SH-SY5Y (cell line): ENCODE data around the gene IMPACT.

ENCODE experiments used
- GATA2 ChIP-seq: IDR thresholded peaks from 2 replicates; pipeline ENCODE4 v1.6.1; 2011; ENCODE audit warnings: mild to moderate bottlenecking, low read depth, low read length
- GATA3 ChIP-seq: IDR thresholded peaks from 2 replicates; pipeline ENCODE4 v1.6.1; 2011; ENCODE audit warnings: low read depth, mild to moderate bottlenecking, low read length, moderate library complexity

IMPACT gene

DNA sequence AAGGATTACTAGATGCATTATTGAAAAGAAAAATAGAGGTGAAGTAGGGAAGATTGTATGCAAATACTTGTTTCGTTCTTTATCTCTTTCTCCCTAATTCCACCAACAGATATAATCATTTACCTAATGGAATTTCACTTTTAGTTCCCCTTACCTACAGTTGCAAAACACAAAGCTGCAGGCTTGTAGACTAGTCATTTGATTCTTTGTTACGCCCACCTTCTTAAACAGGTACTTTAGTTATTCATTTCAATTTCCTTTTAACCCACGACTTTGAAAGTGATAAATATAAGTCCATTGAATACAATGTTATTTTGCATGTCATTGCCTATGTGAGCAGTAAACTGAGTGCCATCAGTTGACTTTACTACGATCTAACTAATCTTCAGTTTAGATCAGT lies 30.1 kb downstream of the IMPACT start:
- TF ChIP-seq GATA2 (no peak), GATA3 (no peak)

DNA sequence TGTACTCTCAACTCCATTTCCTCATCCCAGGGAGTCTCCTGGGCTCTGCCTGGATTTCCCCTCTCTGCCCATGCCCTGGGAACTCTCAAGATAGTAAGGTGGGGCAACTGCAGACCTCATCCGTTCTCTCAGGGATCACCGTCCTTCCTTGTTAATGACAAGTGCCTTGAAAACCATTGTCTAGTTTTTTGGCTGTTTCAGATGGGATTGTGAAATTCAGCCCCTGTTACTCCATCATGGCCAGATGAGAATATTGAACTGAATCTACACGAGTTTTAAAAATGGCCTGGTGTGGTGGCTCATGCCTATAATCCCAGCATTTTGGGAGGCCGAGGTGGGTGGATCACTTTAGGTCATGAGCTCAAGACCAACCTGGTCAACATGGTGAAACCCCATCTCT lies 33.3 kb downstream of the IMPACT start:
- no peak for TF ChIP-seq GATA3
- no peak for TF ChIP-seq GATA2

DNA sequence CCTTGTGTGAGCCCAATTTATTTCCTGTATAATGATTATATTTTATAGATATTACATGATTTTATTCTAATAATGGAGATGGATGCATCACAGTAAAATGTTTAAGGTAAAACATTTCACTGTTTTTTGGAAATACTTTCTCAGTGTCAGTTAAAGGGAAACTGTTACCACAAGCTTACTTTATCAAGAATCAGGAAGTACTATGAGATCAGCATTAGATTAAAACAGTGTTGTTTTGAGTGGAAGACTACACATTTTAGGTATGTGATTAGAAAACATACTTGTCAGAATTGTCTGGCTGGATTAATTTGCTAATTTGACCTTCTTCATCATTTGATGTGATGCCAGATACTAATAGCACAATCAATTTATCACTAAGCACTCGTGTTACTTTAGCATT lies 33.9 kb downstream of the IMPACT start, which contains the start of gene HRH4:
Gene HRH4, plus strand, starts transcription at position 250 of the 400 bp plus-strand sequence. Its CDS starts 92 bp downstream, at position 342.
- no peak for TF ChIP-seq GATA2
- no peak for TF ChIP-seq GATA3

DNA sequence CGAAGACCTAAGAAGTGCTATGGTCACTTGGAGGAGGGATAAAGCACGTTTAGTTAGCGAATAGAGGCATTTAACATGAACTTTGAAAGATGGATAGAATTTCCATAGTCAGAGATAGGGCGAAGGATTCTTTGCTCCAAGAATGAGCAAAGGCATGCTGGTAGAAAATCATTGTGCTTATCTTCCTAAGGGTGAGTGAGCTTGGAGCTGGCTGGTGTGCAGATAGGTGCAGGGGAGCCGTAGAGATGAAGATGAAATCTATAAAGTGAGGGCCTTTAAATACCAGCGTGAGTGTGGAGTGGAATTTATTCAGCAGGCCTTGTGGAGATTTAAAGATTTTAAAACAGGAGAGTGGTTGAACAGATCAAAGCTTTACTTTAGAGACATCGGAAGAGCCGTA lies 35.5 kb downstream of the IMPACT start:
- TF ChIP-seq GATA3 (no peak), GATA2 (no peak)

DNA sequence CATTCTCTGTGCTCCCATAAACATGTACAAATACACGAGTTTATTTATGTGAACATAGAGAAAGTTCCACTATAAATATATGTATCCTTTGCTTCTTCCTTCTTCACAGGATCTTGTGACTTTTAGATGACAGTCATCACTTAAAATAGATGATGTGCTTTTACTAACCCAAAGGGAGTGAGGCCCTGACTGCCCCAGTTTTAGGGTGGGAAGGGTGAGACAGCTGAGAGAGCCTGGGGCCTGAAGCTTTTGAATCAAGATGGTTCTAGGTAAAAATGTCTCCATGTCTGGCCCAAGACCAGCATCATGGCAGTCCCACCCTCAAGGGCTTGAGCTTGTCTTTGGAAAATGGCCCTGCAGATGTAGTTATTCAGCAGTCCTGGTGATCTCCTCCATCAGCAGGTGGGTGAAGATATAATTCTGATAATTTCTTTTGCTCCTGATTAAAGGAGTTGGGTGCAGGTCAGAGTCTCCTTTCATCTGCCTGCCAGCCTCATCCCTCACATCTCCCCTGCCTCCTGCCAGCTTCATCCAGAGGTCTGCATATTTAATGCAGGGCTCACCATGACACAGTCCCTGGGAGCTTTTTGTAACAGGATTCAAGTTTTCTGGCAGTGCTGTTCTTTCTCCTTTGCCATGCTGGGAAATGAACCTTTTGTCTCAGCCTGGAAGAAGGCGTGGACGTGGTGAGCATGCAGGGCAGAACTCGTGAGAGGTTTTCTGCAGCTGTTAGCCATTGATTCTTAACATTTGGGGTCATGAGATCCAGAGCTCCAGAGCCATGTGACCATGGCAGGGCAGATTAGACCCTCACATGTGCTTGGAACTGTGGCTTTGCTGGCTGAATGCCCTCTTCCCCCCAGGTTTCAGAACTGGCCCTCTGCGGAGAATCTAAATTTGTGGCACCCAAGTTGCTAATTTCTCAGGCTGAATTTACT lies 36.6 kb downstream of the IMPACT start:
- TF ChIP-seq GATA3 (no peak), GATA2 (no peak)

DNA sequence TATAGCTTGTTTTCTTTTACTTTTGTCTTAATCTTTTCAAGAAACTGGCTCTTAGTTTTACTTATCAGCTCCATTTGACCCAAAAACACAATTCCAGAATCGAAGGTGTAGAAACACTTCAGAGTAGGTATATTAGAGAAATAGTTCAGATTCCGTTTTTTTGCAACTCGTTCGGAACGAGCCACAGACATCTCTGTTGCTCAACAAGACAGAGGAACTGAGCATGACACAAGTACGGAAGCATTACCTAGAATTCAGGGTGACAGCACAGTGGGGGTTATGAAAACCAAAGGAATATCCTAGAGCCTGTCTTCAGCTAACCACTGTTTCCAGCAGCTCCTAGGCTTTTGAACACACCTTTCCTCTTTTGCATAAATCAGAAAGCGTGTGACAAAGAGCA lies 39.0 kb downstream of the IMPACT start:
- TF ChIP-seq GATA3 = no peak
- TF ChIP-seq GATA2 = no peak

DNA sequence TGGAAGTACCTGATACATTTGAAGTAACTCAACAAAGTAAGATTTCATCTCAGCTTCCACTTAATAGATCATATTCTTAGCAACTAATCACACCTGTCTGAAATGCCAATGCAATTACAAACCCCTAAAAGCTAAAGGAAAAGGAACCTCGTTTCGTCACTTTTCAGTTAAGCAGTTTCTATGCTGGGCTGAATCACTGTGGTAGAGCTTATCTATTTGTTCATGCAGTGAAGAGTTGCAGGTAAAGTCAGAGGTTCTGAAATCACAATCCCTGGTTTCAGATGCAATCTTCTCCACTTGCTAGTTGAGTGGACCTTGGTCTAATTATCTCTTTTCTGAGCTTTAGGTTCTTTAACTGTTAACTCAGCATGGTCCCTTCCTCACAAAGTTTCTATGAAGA lies 40.3 kb downstream of the IMPACT start:
- TF ChIP-seq GATA2 (no peak), GATA3 (no peak)

DNA sequence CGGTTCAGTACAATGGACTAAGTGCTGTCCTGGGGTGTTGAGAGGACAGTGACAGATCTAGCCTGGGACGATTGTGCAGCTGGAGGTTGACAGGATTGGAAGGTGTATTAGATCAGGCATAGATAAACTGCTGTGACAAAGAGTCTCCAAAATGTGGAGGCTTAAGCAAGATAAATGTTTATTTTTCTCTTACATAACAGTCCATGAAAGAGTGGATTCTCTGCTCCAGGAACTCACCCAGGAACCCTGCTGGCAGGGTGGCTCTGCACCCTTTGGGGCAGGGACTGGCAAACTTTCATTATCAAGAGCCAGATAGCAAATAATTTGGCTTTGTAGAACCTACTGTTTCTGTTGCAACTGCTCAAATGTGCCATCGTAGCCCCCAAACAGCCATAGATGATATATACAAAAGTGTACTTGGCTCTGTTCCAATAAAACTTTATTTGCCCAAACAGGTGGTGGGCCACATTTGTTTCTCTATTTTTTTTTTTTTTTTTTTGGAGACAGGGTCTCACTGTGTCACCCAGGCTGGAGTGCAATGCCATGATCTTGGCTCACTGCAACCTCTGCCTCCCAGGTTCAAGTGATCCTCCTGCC lies 43.6 kb downstream of the IMPACT start:
- TF ChIP-seq GATA2 = no peak
- TF ChIP-seq GATA3 = no peak

DNA sequence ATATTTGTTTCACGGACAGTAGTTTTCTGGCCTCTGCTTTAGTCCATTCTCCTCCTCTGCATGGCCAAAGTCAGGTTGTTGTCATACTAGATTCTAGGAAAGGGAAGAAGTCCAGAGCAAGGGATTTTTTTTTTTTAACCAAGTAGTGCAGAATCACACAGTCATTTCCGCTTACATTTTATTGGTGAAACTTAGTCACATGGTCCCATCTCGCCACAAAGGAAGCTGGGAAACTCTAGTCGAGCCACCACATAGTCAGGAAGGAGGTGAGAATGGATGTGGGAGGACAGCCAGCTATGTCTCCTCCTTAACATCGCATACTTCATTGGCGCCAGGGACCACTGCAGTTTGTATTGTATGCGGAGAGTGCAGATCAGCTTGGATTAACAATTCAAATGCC lies 44.3 kb downstream of the IMPACT start:
- TF ChIP-seq GATA3 (no peak), GATA2 (no peak)

DNA sequence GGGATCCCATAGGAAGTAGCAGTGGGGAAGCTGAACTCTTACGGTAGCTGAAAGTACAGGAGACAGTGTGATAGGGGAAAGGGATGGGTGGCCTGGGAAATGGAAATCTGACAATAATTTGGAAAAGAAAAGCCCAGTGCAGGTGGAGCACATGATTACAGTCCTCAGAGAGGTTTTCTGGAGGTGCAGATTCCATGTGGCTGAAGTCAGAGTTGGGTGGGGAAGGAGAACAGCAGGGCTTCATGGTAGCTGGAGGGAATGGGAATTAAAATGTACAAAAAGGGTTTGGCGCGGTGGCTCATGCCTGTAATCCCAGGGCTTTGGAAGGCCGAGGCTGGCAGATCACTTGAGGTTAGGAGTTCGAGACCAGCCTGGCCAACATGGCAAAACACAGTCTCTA lies 46.1 kb downstream of the IMPACT start:
- no peak for TF ChIP-seq GATA3
- TF ChIP-seq GATA2 = no peak

DNA sequence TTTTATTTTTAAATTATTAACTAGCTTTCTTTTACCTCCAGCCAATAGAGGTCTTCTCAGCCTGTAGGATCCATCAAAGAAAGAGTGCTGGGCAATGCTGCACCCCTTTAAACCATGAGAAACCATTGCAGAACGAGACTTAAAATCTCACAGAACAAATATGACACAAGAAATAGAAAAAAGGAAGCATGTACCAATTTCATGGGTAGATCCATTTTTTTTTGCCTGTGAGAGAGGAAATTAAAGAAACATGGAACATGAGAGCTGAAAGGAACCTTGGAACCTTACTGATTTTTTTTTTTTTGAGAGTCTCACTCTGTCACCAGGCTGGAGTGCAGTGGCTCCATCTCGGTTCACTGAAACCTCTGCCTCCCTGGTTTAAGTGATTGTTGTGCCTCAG lies 47.9 kb downstream of the IMPACT start:
- no peak for TF ChIP-seq GATA3
- no peak for TF ChIP-seq GATA2

DNA sequence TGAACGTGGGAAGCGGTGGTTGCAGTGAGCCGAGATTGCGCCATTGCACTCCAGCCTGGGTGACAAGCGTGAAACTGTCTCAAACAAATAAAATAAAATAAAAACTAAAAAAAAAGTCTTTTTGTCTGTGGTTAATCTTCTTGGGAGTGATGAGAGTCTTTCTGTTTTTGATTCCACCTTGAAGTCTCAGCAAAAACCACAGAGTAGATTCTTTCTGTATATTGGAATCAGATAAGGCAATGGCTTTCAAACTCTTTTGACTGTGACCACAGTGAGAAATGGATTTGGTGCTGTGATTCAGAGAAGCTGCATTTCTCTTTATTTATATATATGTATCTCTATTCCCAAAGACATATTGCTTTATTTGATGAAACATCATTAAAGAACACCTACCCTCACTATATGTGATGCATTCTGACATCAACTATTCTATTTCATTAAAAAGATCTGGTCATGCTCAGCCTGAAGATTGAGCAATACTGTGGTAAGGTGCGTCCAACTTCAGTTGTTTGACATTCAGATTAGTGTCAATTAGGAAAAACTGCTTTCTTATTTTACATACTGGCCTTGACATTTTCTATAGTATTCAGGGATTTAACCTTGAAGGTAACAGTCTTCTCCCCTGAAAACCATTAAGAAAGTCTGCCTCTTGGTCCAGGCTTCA lies 49.6 kb downstream of the IMPACT start:
- no peak for TF ChIP-seq GATA3
- TF ChIP-seq GATA2 = no peak

DNA sequence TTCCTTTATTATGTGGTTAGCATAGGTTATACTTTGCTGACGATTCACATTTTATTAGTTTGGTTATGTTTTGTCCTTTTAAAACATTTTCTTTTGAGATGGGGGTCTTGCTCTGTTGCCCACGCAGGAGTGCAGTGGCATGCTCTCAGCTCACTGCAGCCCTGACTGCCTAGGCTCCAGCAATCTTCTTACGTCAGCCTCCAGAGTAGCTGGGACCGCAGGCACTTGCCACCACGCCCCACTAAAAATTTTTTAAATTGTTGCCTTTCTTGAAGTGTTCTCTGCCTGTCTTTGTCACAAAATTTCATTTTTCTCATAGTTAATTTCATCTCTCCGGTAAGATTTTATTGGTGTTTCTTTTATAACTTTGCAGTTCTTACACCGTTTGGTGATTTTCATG lies 52.9 kb downstream of the IMPACT start:
- TF ChIP-seq GATA2 (no peak), GATA3 (no peak)

DNA sequence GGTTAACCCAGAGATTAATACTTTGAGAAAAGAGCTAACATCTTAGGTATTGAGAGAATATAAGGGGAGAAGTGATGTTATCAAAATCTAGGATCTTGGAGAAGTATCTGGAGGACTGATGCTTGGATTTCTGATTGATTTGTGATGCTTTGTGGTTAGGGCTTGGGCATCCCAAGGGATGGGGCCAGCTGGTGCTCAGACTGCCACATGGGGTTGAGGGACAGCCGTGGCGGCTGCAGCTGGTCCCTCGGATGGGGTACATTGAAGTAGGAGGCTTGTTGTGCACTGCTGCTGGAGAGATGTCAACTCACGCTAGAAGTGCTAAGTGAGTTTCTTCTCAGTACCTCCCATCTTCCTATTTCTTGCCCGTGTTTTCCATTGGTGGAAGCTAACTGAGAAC lies 56.4 kb downstream of the IMPACT start:
- TF ChIP-seq GATA2 (no peak), GATA3 (no peak)
